HG03103 (cell line): Measurements from ENCODE around the gene RNASE1.
"Not testable (repeated sequence)": the region's sequence is repeated elsewhere in the genome, so short reads cannot be mapped to it uniquely, and the experiment has no call there.

ENCODE experiments used
- ATAC-seq: cut with Tn5 transposase; IDR thresholded peaks from one replicate; pipeline ENCODE4 v1.9.1; 2021; ENCODE audit warnings: low read depth; ENCODE audit not compliant: unreplicated experiment

RNASE1 gene

GRCh38 chr14:20775901-20776300 is 26.7 kb downstream of the RNASE1 start:
- ATAC-seq: no peak

GRCh38 chr14:20775043-20775442 is 27.6 kb downstream of the RNASE1 start:
- no peak for ATAC-seq

- no peak for ATAC-seq
These were observed 28.3 kb downstream of the RNASE1 start for GRCh38 chr14:20774258-20774824.

GRCh38 chr14:20772650-20773049 is 30.0 kb downstream of the RNASE1 start:
- ATAC-seq: no peak

GRCh38 chr14:20769421-20769820 is 33.2 kb downstream of the RNASE1 start:
- no peak for ATAC-seq

GRCh38 chr14:20768593-20768892 is 34.1 kb downstream of the RNASE1 start:
- no peak for ATAC-seq

- ATAC-seq: no peak
These were observed 41.7 kb downstream of the RNASE1 start for GRCh38 chr14:20760950-20761349.

- ATAC-seq: not testable (repeated sequence)
These were observed 43.2 kb downstream of the RNASE1 start for GRCh38 chr14:20759465-20759864.

GRCh38 chr14:20757965-20758364 is 44.7 kb downstream of the RNASE1 start:
- ATAC-seq: no peak

GRCh38 chr14:20755037-20755436 is 47.6 kb downstream of the RNASE1 start:
- ATAC-seq: no peak

GRCh38 chr14:20754308-20754707 is 48.3 kb downstream of the RNASE1 start:
- no peak for ATAC-seq

GRCh38 chr14:20751963-20752562 is 50.6 kb downstream of the RNASE1 start:
- ATAC-seq: no peak
